PFSK-1 (cell line): ENCODE data around the gene SELP.

Source experiments
- FOXP2 ChIP-seq: optimal IDR thresholded peaks from 2 replicates; pipeline ENCODE3; 2011; ENCODE audit warnings: borderline replicate concordance, control low read depth, inconsistent platforms; ENCODE audit not compliant: insufficient read depth; ENCODE audit errors: extremely low read length, extremely low read depth
- POLR2AphosphoS5 ChIP-seq: IDR thresholded peaks from 2 replicates; pipeline ENCODE4 v1.6.1; 2012; ENCODE audit warnings: low read depth, mild to moderate bottlenecking, control low read depth, low read length, moderate library complexity
- REST ChIP-seq, 2 experiments: IDR thresholded peaks; 2 replicates each; pipeline versions ENCODE4 v1.6.1 to v1.8.0; 2011 to 2012; ENCODE audit warnings: low read depth in 2 of 2, low read length in 2 of 2, control low read depth in 1 of 2, inconsistent platforms in 1 of 2, mild to moderate bottlenecking in 1 of 2, moderate library complexity in 1 of 2; ENCODE audit not compliant: insufficient read depth in 1 of 2
- SIN3A ChIP-seq: IDR thresholded peaks from 2 replicates; pipeline ENCODE4 v1.6.1; 2012; ENCODE audit warnings: mild to moderate bottlenecking, low read length, moderate library complexity, borderline replicate concordance; ENCODE audit not compliant: insufficient read depth
- TAF1 ChIP-seq: IDR thresholded peaks from 2 replicates; pipeline ENCODE4 v1.6.1; 2012; ENCODE audit warnings: low read length, control low read depth, borderline replicate concordance; ENCODE audit not compliant: insufficient read depth

SELP gene

GRCh38 chr1:169585181-169585580 is 44.7 kb downstream of the SELP start:
- TF ChIP-seq REST (IDR thresholded peaks at IDR 0.05; ENCODE audit: insufficient read depth in 1 of 2, low read depth in 2 of 2, low read length in 2 of 2) (no peak), TAF1 (no peak), POLR2AphosphoS5 (no peak), FOXP2 (no peak), SIN3A (no peak)

- no peak for TF ChIP-seq REST (IDR thresholded peaks at IDR 0.05; ENCODE audit: insufficient read depth in 1 of 2, low read depth in 2 of 2, low read length in 2 of 2)
- TF ChIP-seq POLR2AphosphoS5 = no peak
- TF ChIP-seq TAF1 = no peak
- no peak for TF ChIP-seq FOXP2
- no peak for TF ChIP-seq SIN3A
Observed at GRCh38 chr1:169584483-169585144, 45.3 kb downstream of the SELP start.

- no peak for TF ChIP-seq TAF1
- TF ChIP-seq FOXP2 = no peak
- no peak for TF ChIP-seq SIN3A
Observed at GRCh38 chr1:169577981-169578738, 51.8 kb downstream of the SELP start.

- no peak for TF ChIP-seq POLR2AphosphoS5
Observed at GRCh38 chr1:169576935-169577331, 53.0 kb downstream of the SELP start.

- TF ChIP-seq SIN3A = no peak
- no peak for TF ChIP-seq FOXP2
- TF ChIP-seq REST (IDR thresholded peaks at IDR 0.05; ENCODE audit: insufficient read depth in 1 of 2, low read depth in 2 of 2, low read length in 2 of 2) = no peak
- TF ChIP-seq POLR2AphosphoS5 = no peak
- no peak for TF ChIP-seq TAF1
Observed at GRCh38 chr1:169576241-169576934, 53.5 kb downstream of the SELP start.

- TF ChIP-seq REST (IDR thresholded peaks at IDR 0.05; ENCODE audit: insufficient read depth in 1 of 2, low read depth in 2 of 2, low read length in 2 of 2) (no peak), POLR2AphosphoS5 (no peak), SIN3A (no peak), FOXP2 (no peak), TAF1 (no peak)
Observed at GRCh38 chr1:169574336-169574735, 55.6 kb downstream of the SELP start.
